Neuronal stem cell (in vitro differentiated cells): ENCODE data around the gene PPP5C.
"Not testable (repeated sequence)": the region's sequence is repeated elsewhere in the genome, so short reads cannot be mapped to it uniquely, and the experiment has no call there.

Experiments
- DNase-seq: peaks from one replicate; pipeline ENCODE4 v3.0.0-alpha.2; 2013; ENCODE audit warnings: low spot score
- H2AFZ ChIP-seq: one replicate; pipeline ENCODE4 v1.6.1; 2013; ENCODE audit warnings: mild to moderate bottlenecking, low read length, inconsistent platforms
- H2AK5ac ChIP-seq: 2 replicates; pipeline ENCODE4 v1.6.1; 2013; ENCODE audit warnings: low read depth, mild to moderate bottlenecking, inconsistent platforms, low read length, moderate library complexity, mixed read lengths
- H2BK120ac ChIP-seq: 2 replicates; pipeline ENCODE4 v1.6.1; 2013; ENCODE audit warnings: low read depth, mild to moderate bottlenecking, inconsistent platforms, low read length, moderate library complexity, mixed read lengths
- H2BK12ac ChIP-seq: one replicate; pipeline ENCODE4 v1.6.1; 2013; ENCODE audit warnings: low read length, inconsistent platforms
- H2BK15ac ChIP-seq: 2 replicates; pipeline ENCODE4 v1.6.1; 2013; ENCODE audit warnings: mild to moderate bottlenecking, low read length, inconsistent platforms, mixed read lengths
- H2BK5ac ChIP-seq: one replicate; pipeline ENCODE4 v1.6.1; 2013; ENCODE audit warnings: inconsistent platforms, mild to moderate bottlenecking, low read length, moderate library complexity
- H3K14ac ChIP-seq: one replicate; pipeline ENCODE4 v1.6.1; 2013; ENCODE audit warnings: low read length, inconsistent platforms
- H3K18ac ChIP-seq: 2 replicates; pipeline ENCODE4 v1.6.1; 2013; ENCODE audit warnings: low read length, inconsistent platforms
- H3K23ac ChIP-seq: 2 replicates; pipeline ENCODE4 v1.6.1; 2013; ENCODE audit warnings: low read depth, mild to moderate bottlenecking, mixed read lengths, low read length, inconsistent platforms; ENCODE audit not compliant: poor library complexity
- H3K27ac ChIP-seq: replicated peaks from 3 replicates; pipeline ENCODE4 v1.5.1; 2013; ENCODE audit warnings: low read length, inconsistent platforms
- H3K27me3 ChIP-seq, 3 experiments: 2 replicates each; pipeline ENCODE4 v1.6.1; 2013; ENCODE audit warnings: low read length in 3 of 3, mild to moderate bottlenecking in 2 of 3, inconsistent platforms in 1 of 3, low read depth in 1 of 3, mixed read lengths in 1 of 3, moderate library complexity in 1 of 3; ENCODE audit not compliant: control insufficient read depth in 3 of 3, insufficient read depth in 3 of 3
- H3K36me3 ChIP-seq, 2 donors: replicated peaks in 1 of 2; 2 replicates each; pipeline ENCODE4 v1.6.1; 2013; ENCODE audit warnings: low read length in 2 of 2; ENCODE audit not compliant: control insufficient read depth in 2 of 2, insufficient read depth in 2 of 2
- H3K4ac ChIP-seq: 2 replicates; pipeline ENCODE4 v1.6.1; 2013; ENCODE audit warnings: inconsistent platforms, mild to moderate bottlenecking, low read length, moderate library complexity
- H3K4me1 ChIP-seq, 2 donors: 1 replicate in 1 of 2; 2 replicates in 1 of 2; pipeline ENCODE4 v1.6.1; 2013; ENCODE audit warnings: low read length in 2 of 2, low read depth in 1 of 2; ENCODE audit not compliant: control insufficient read depth in 2 of 2, insufficient read depth in 1 of 2
- H3K4me2 ChIP-seq: one replicate; pipeline ENCODE4 v1.6.1; 2013; ENCODE audit warnings: mild to moderate bottlenecking, low read length, inconsistent platforms; ENCODE audit not compliant: insufficient read depth, poor library complexity, severe bottlenecking
- H3K4me3 ChIP-seq, 2 donors: 2 replicates each; pipeline ENCODE4 v1.5.1; 2013; ENCODE audit warnings: low read length in 2 of 2, mild to moderate bottlenecking in 2 of 2, inconsistent platforms in 1 of 2, moderate library complexity in 1 of 2
- H3K79me1 ChIP-seq: one replicate; pipeline ENCODE4 v1.6.1; 2013; ENCODE audit warnings: low read depth, mild to moderate bottlenecking, inconsistent platforms, low read length, moderate library complexity
- H3K9ac ChIP-seq: one replicate; pipeline ENCODE4 v1.6.1; 2013; ENCODE audit warnings: mild to moderate bottlenecking, low read depth, low read length, inconsistent platforms; ENCODE audit not compliant: poor library complexity
- H3K9me3 ChIP-seq, 2 donors: replicated peaks in 1 of 2; 2 replicates each; pipeline versions ENCODE3 to v1.6.1; 2013; ENCODE audit warnings: low read length in 2 of 2, mild to moderate bottlenecking in 2 of 2, inconsistent platforms in 1 of 2, low read depth in 1 of 2, mixed read lengths in 1 of 2, moderate library complexity in 1 of 2; ENCODE audit not compliant: control insufficient read depth in 2 of 2, insufficient read depth in 1 of 2
- H4K8ac ChIP-seq: one replicate; pipeline ENCODE4 v1.6.1; 2013; ENCODE audit warnings: low read depth, mild to moderate bottlenecking, inconsistent platforms, low read length, moderate library complexity
- H4K91ac ChIP-seq: one replicate; pipeline ENCODE4 v1.6.1; 2013; ENCODE audit warnings: low read length, low read depth, mild to moderate bottlenecking, inconsistent platforms; ENCODE audit not compliant: poor library complexity
- WGBS, 2 donors: extraction: QIAGEN DNeasy Blood & Tissue Kit; methylation state at CpG; one replicate each; pipeline ENCODE4 v1.1.7; 2013; ENCODE audit warnings: missing lambda C conversion rate in 2 of 2, mixed read lengths in 1 of 2; ENCODE audit not compliant: insufficient read length in 2 of 2, insufficient replicate concordance in 1 of 2; ENCODE audit errors: extremely low coverage in 2 of 2; 5-methylcytosine and 5-hydroxymethylcytosine counted together

The PPP5C gene

DNA sequence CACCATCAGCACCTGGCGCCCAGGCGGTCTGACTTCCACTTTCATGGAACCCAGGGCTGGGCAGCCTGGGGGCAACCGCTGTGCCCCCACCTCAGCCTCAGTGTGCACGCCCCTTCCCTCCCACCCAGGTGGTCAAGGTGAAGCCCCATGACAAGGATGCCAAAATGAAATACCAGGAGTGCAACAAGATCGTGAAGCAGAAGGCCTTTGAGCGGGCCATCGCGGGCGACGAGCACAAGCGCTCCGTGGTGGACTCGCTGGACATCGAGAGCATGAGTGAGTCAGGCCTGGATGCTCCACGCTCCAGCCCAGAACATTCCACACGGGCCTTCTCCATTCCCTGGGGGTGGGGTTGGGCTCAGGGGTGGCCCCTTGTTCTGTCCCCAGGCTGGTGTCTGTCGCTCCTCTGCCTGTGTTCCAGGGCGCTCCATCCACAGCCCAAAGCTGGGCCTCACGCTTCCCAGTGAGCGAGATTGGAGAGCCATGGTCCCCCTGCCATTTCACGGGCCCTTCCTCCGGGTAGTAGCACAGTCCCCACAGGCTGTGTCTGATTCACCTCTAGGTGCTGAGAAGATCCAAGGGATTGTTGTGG, 28.7 kb downstream of the PPP5C start:
- not testable (repeated sequence) for H2BK5ac ChIP-seq, H3K18ac ChIP-seq, DNase-seq, H2AK5ac ChIP-seq, H2AFZ ChIP-seq, H3K4me3 ChIP-seq, H3K27ac ChIP-seq, H3K9ac ChIP-seq, H3K14ac ChIP-seq, H2BK120ac ChIP-seq, H3K9me3 ChIP-seq, H3K4ac ChIP-seq, H4K8ac ChIP-seq, H4K91ac ChIP-seq, H2BK12ac ChIP-seq, H3K27me3 ChIP-seq, H2BK15ac ChIP-seq, H3K23ac ChIP-seq, H3K4me2 ChIP-seq
- WGBS, 2 donors, result no CpG with 5 or more reads among the region's 22 CpGs
- Histone ChIP-seq H3K36me3 (peaks cover 20 to 91% of the 10 kb centered on the region in 2 donors), H3K4me1 (peaks cover 16 to 18% of the 10 kb centered on the region in 2 donors), H3K79me1 (peaks cover 12% of the 10 kb centered on the region)

DNA sequence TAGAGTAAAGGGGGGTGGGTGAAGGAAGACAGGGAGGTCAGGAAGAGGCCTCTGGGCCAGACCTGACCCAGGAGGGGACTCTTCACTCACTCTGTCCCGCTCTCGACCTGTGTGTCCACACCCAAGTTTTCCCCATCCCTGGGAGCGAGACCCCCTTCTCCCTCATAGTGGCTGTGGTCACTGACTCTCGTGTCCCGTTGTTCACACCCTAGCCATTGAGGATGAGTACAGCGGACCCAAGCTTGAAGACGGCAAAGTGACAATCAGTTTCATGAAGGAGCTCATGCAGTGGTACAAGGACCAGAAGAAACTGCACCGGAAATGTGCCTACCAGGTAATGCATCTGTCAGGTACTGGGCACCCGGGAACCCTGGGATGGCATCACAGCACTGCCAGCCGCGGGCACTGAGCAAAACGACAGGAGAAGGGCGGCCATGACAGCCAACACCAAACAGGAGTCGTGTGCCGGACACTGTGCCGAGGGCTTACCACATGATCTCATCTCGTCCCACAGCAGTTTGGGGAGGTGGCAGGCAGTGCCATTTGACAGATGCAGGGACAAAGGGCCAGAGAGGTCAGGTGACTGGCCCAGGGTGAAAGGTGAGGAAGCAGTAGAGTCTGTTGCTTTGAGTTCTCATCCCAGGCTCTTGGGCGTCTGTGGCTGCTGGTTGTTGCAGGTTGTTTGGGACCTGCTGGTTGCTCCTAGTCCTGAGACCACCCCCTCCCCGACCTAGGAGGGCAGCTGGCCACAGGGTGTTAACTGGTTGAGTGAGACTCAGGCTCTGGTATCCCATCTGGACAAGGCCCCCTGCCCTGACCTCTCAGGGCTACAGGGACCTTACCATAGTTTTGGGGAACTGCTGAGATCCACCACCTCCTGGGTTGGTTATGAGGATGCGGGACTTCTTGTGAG, 29.6 kb downstream of the PPP5C start:
- no peak overlapping the region for H3K14ac ChIP-seq
- no peak overlapping the region for H4K91ac ChIP-seq
- H3K36me3 ChIP-seq, result peaks cover 21 to 93% of the 10 kb centered on the region in 2 donors
- H3K4ac ChIP-seq, result no peak overlapping the region
- peaks cover 2 to 9% of the 10 kb centered on the region in 2 donors for H3K9me3 ChIP-seq
- peaks cover 6% of the 10 kb centered on the region for H3K79me1 ChIP-seq
- H2BK120ac ChIP-seq, result no peak overlapping the region
- no peak overlapping the region for H3K9ac ChIP-seq
- H3K4me1 ChIP-seq, result peaks cover 16 to 17% of the 10 kb centered on the region in 2 donors
- no peak overlapping the region for H3K27ac ChIP-seq
- DNase-seq, result no peak
- no peak overlapping the region for H3K4me2 ChIP-seq
- H2AFZ ChIP-seq, result no peak overlapping the region
- H2BK15ac ChIP-seq, result no peak overlapping the region
- H3K23ac ChIP-seq, result no peak overlapping the region
- no peak overlapping the region for H3K18ac ChIP-seq
- H2BK12ac ChIP-seq, result no peak overlapping the region
- no peak overlapping the region for H2AK5ac ChIP-seq
- H3K27me3 ChIP-seq, result no peaks in the 10 kb centered on the region
- H2BK5ac ChIP-seq, result no peak overlapping the region
- peak overlapping the region in 1 of 2 donors; percentile 54 for H3K4me3 ChIP-seq
- WGBS, 2 donors, result no CpG with 5 or more reads among the region's 20 CpGs
- no peak overlapping the region for H4K8ac ChIP-seq

- Histone ChIP-seq H4K8ac (no peak overlapping the region), H3K27ac (no peak overlapping the region), H3K27me3 (no peaks in the 10 kb centered on the region), H3K9ac (no peak overlapping the region), H3K23ac (no peak overlapping the region), H2AK5ac (no peak overlapping the region), H2BK5ac (no peak overlapping the region), H3K36me3 (peaks cover 33 to 95% of the 10 kb centered on the region in 2 donors), H2BK12ac (no peak overlapping the region), H3K79me1 (peaks cover 6% of the 10 kb centered on the region), H3K14ac (no peak overlapping the region), H3K18ac (no peak overlapping the region), H2BK120ac (no peak overlapping the region), H2BK15ac (no peak overlapping the region), H3K4ac (no peak overlapping the region), H3K4me2 (no peak overlapping the region), H3K9me3 (peaks cover 2 to 9% of the 10 kb centered on the region in 2 donors), H3K4me1 (peaks cover 8 to 9% of the 10 kb centered on the region in 2 donors), H4K91ac (no peak overlapping the region), H3K4me3 (no peak overlapping the region), H2AFZ (no peak overlapping the region)
- WGBS, 2 donors, result no CpG with 5 or more reads among the region's 2 CpGs
- no peak for DNase-seq
These were observed 31.4 kb downstream of the PPP5C start for GRCh38 chr19:46378268-46378667.

DNA sequence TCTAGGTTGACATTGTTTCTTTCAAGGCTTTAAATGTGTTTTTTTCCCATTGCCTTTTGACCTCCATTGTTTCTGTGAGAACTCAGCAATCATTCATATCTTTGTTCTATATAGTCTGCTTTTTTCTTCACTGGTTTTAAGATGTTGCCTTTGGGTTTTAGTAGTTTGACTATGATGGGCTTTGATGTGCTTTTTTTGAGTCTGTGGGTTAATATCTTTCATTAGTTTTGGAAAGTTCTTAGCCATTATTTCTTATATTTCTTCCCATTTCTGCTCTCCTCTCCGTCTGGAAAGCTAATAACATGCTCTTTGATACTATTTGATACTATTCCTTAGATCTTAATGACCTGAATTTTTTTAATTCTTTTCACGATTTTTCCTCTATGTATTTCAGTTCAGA, 33.8 kb downstream of the PPP5C start:
- no peaks in the 10 kb centered on the region for H3K27me3 ChIP-seq
- H2BK5ac ChIP-seq, result no peak overlapping the region
- no peak overlapping the region for H3K27ac ChIP-seq
- no peak overlapping the region for H4K8ac ChIP-seq
- no peak overlapping the region for H3K9ac ChIP-seq
- no peak for DNase-seq
- H4K91ac ChIP-seq, result no peak overlapping the region
- no peak overlapping the region for H2BK15ac ChIP-seq
- no peak overlapping the region for H2BK120ac ChIP-seq
- no peak overlapping the region for H2BK12ac ChIP-seq
- no peaks in the 10 kb centered on the region for H3K4me1 ChIP-seq
- peaks cover 2 to 9% of the 10 kb centered on the region in 2 donors for H3K9me3 ChIP-seq
- no peak overlapping the region for H3K4me2 ChIP-seq
- peaks cover 46 to 99% of the 10 kb centered on the region in 2 donors for H3K36me3 ChIP-seq
- no peak overlapping the region for H2AFZ ChIP-seq
- no peak overlapping the region for H3K23ac ChIP-seq
- H3K79me1 ChIP-seq, result no peaks in the 10 kb centered on the region
- WGBS, 2 donors, result no CpG with 5 or more reads among the region's 2 CpGs
- H3K14ac ChIP-seq, result no peak overlapping the region
- no peak overlapping the region for H3K18ac ChIP-seq
- no peak overlapping the region for H2AK5ac ChIP-seq
- no peak overlapping the region for H3K4ac ChIP-seq
- no peak overlapping the region for H3K4me3 ChIP-seq
